Osteocyte (in vitro differentiated cells): Measurements from ENCODE around the gene RNF5. TPM values are rescaled to one million over a fixed set of nuclear protein-coding genes. Genes with fewer than 3 reads are reported as not detected.
"Not testable (repeated sequence)": the region's sequence is repeated elsewhere in the genome, so short reads cannot be mapped to it uniquely, and the experiment has no call there.

Experiments
- DNase-seq: peaks from one replicate; pipeline ENCODE4 v3.0.0; 2021; ENCODE audit warnings: mixed read lengths; ENCODE audit not compliant: unreplicated experiment; ENCODE audit errors: extremely low spot score
- H3K27ac Mint-ChIP-seq: one replicate; pipeline ENCODE4 v1.8.0; 2021; ENCODE audit warnings: mild to moderate bottlenecking, mixed read lengths; ENCODE audit not compliant: unreplicated experiment
- H3K27me3 Mint-ChIP-seq: one replicate; pipeline ENCODE4 v1.8.0; 2021; ENCODE audit warnings: mixed read lengths; ENCODE audit not compliant: unreplicated experiment
- H3K36me3 Mint-ChIP-seq: one replicate; pipeline ENCODE4 v1.8.0; 2021; ENCODE audit warnings: mixed read lengths; ENCODE audit not compliant: unreplicated experiment
- H3K4me1 Mint-ChIP-seq: one replicate; pipeline ENCODE4 v1.8.0; 2021; ENCODE audit warnings: mixed read lengths; ENCODE audit not compliant: unreplicated experiment
- H3K4me3 Mint-ChIP-seq: one replicate; pipeline ENCODE4 v1.8.0; 2021; ENCODE audit warnings: mild to moderate bottlenecking, moderate library complexity, mixed read lengths; ENCODE audit not compliant: unreplicated experiment
- H3K9me3 Mint-ChIP-seq: one replicate; pipeline ENCODE4 v1.8.0; 2021; ENCODE audit warnings: mixed read lengths; ENCODE audit not compliant: unreplicated experiment
- CTCF ChIP-seq: fragments of 200-600 bp; sonication (generic); IDR thresholded peaks from 2 replicates; pipeline ENCODE4 v1.5.0; 2021; ENCODE audit warnings: antibody characterized with exemption, mild to moderate bottlenecking, moderate library complexity
- total RNA-seq: library from RNA; stranded (reverse); gene quantifications from 2 replicates; pipeline ENCODE4 v1.2.1, GENCODE V29; 2021

The RNF5 gene
- total RNA-seq, 1 donor from 2014 or later: 51.6 TPM

- Mint-ChIP-seq H3K27ac (peak overlapping the region; percentile 90), H3K4me3 (peak overlapping the region; percentile 36), H3K9me3 (no peaks in the 10 kb centered on the region), H3K27me3 (no peaks in the 10 kb centered on the region), H3K36me3 (peaks cover 8% of the 10 kb centered on the region), H3K4me1 (peaks cover 58% of the 10 kb centered on the region)
- TF ChIP-seq CTCF: no peak
- no peak for DNase-seq
Observed at GRCh38 chr6:32191696-32192607, 13.7 kb downstream of the RNF5 start.

- no peaks in the 10 kb centered on the region for H3K9me3 Mint-ChIP-seq
- peaks cover 58% of the 10 kb centered on the region for H3K4me1 Mint-ChIP-seq
- peaks cover 3% of the 10 kb centered on the region for H3K36me3 Mint-ChIP-seq
- H3K27me3 Mint-ChIP-seq: no peaks in the 10 kb centered on the region
- no peak for DNase-seq
- peak within 1 kb of the TSS; percentile 36 for H3K4me3 Mint-ChIP-seq
- peak within 1 kb of the TSS; percentile 90 for H3K27ac Mint-ChIP-seq
- TF ChIP-seq CTCF: no peak
Observed at GRCh38 chr6:32192608-32193039, 14.4 kb downstream of the RNF5 start, which contains the start of gene GPSM3. Gene GPSM3 (minus strand): TSS chr6:32192643. CDS start chr6:32192513, 130 bp downstream.

- Mint-ChIP-seq H3K27ac (peak overlapping the region; percentile 90), H3K4me1 (peaks cover 56% of the 10 kb centered on the region)
- DNase-seq, H3K27me3 Mint-ChIP-seq, H3K4me3 Mint-ChIP-seq, H3K36me3 Mint-ChIP-seq, H3K9me3 Mint-ChIP-seq: not testable (repeated sequence)
Observed at GRCh38 chr6:32193096-32193495, 14.9 kb downstream of the RNF5 start.

GRCh38 chr6:32194388-32194787 lies 16.2 kb downstream of the RNF5 start:
- no peaks in the 10 kb centered on the region for H3K27me3 Mint-ChIP-seq
- H3K27ac Mint-ChIP-seq: peak overlapping the region; percentile 98
- H3K4me3 Mint-ChIP-seq: no peak overlapping the region
- H3K36me3 Mint-ChIP-seq: no peaks in the 10 kb centered on the region
- H3K9me3 Mint-ChIP-seq: no peaks in the 10 kb centered on the region
- peaks cover 43% of the 10 kb centered on the region for H3K4me1 Mint-ChIP-seq
- DNase-seq: no peak
- TF ChIP-seq CTCF: no peak

- H3K9me3 Mint-ChIP-seq: no peaks in the 10 kb centered on the region
- peaks cover 43% of the 10 kb centered on the region for H3K4me1 Mint-ChIP-seq
- DNase-seq: no peak
Observed at GRCh38 chr6:32194825-32195651, 16.8 kb downstream of the RNF5 start.

More at GRCh38 chr6:32194825-32195651, 16.8 kb downstream of the RNF5 start:
- Mint-ChIP-seq H3K4me3 (peak overlapping the region; percentile 77), H3K27ac (peak overlapping the region; percentile 98), H3K36me3 (no peaks in the 10 kb centered on the region), H3K27me3 (no peaks in the 10 kb centered on the region)
- TF ChIP-seq CTCF: peak; percentile 64
